Bladder microvascular endothelial cell (primary cell): ENCODE data around the gene RAB44. TPM values are rescaled to one million over a fixed set of nuclear protein-coding genes. Genes with fewer than 3 reads are reported as not detected.

Experiments
- total RNA-seq: library from RNA; depleted of rRNA; stranded (reverse); fragments of >200 nt; gene quantifications from 2 replicates; pipeline ENCODE4 v1.2.3, GENCODE V29; 2014

RAB44 gene
- under 0.01 TPM in 1 of 2 replicates, not detected in the other for total RNA-seq

GRCh38 chr6:36697481-36697903 lies at the start of gene RAB44:
RAB44 (plus strand) TSS chr6:36697826; CDS start chr6:36704236, 6,410 bp downstream.

GRCh38 chr6:36678488-36679042 lies 19.1 kb upstream of the RAB44 start, which contains the start of gene CDKN1A:
CDKN1A (plus strand) TSS chr6:36678714; CDS start chr6:36684102, 5,388 bp downstream.

Other genes starting within 250 kb of the RAB44 start
- 11.2 and 20.6 TPM in 2 replicates for gene STK38, start 150.3 kb upstream of the RAB44 start, total RNA-seq
- 186 and 256 TPM in 2 replicates for gene SRSF3, start 103.5 kb upstream of the RAB44 start, total RNA-seq
- 142 and 252 TPM in 2 replicates for gene CDKN1A, start 19.1 kb upstream of the RAB44 start, total RNA-seq
- 5.8 and 18.1 TPM in 2 replicates for gene CPNE5, start 141.6 kb downstream of the RAB44 start, total RNA-seq
- gene PPIL1, start 177.0 kb downstream of the RAB44 start, total RNA-seq = 16.2 and 24.6 TPM in 2 replicates
- 19.3 and 32.7 TPM in 2 replicates for gene C6orf89, start 188.1 kb downstream of the RAB44 start, total RNA-seq